Hepatocyte (in vitro differentiated cells): ENCODE results near the gene RAB11FIP4. TPM values are rescaled to one million over a fixed set of nuclear protein-coding genes. Genes with fewer than 3 reads are reported as not detected.

Source experiments
- DNase-seq: peaks from one replicate; pipeline ENCODE4 v3.0.0-alpha.2; 2016; ENCODE audit warnings: low spot score
- H2AFZ ChIP-seq: fragments of 200-600 bp; sonication (generic); 2 replicates; pipeline ENCODE4 v1.6.0; 2016; ENCODE audit warnings: antibody characterized with exemption, mild to moderate bottlenecking
- H3K27ac ChIP-seq: fragments of 200-600 bp; sonication (generic); 2 replicates; pipeline ENCODE4 v1.5.1; 2016; ENCODE audit warnings: mild to moderate bottlenecking
- H3K27me3 ChIP-seq: fragments of 200-600 bp; sonication (generic); 2 replicates; pipeline ENCODE4 v1.6.1; 2016
- H3K36me3 ChIP-seq: fragments of 200-600 bp; sonication (generic); replicated peaks from 2 replicates; pipeline ENCODE4 v1.5.1; 2016; ENCODE audit warnings: low read depth; ENCODE audit not compliant: insufficient read depth
- H3K4me1 ChIP-seq: fragments of 200-600 bp; sonication (generic); 2 replicates; pipeline ENCODE4 v1.5.1; 2016; ENCODE audit warnings: mild to moderate bottlenecking, moderate library complexity; ENCODE audit not compliant: insufficient read depth
- H3K4me2 ChIP-seq: fragments of 200-600 bp; sonication (generic); 2 replicates; pipeline ENCODE4 v1.6.0; 2016
- H3K4me3 ChIP-seq: fragments of 200-600 bp; sonication (generic); 2 replicates; pipeline ENCODE4 v1.5.1; 2016; ENCODE audit warnings: mild to moderate bottlenecking
- H3K79me2 ChIP-seq: fragments of 200-600 bp; sonication (generic); 2 replicates; pipeline ENCODE4 v1.6.0; 2017; ENCODE audit warnings: mild to moderate bottlenecking
- H3K9me2 ChIP-seq: fragments of 200-600 bp; sonication (generic); replicated peaks from 2 replicates; pipeline ENCODE4 v1.6.0; 2017; ENCODE audit warnings: mild to moderate bottlenecking; ENCODE audit not compliant: insufficient read depth
- H3K9me3 ChIP-seq: fragments of 200-600 bp; sonication (generic); 2 replicates; pipeline ENCODE4 v1.5.1; 2016; ENCODE audit warnings: low read depth, mild to moderate bottlenecking
- H4K20me1 ChIP-seq: fragments of 200-600 bp; sonication (generic); 2 replicates; pipeline ENCODE4 v1.6.0; 2016; ENCODE audit warnings: mild to moderate bottlenecking; ENCODE audit not compliant: insufficient read depth, poor library complexity, severe bottlenecking
- CTCF ChIP-seq: fragments of 200-600 bp; sonication (generic); IDR thresholded peaks from 2 replicates; pipeline ENCODE4 v1.5.1; 2016; ENCODE audit warnings: antibody characterized with exemption, mild to moderate bottlenecking; ENCODE audit not compliant: poor library complexity
- EZH2 ChIP-seq: fragments of 200-600 bp; sonication (generic); IDR thresholded peaks from 2 replicates; pipeline ENCODE4 v1.6.1; 2016; ENCODE audit warnings: antibody characterized with exemption, mild to moderate bottlenecking, borderline replicate concordance
- EZH2phosphoT487 ChIP-seq: fragments of 200-600 bp; sonication (generic); IDR thresholded peaks from one replicate; pipeline ENCODE4 v1.6.1; 2018; ENCODE audit warnings: antibody characterized with exemption, mild to moderate bottlenecking, low read depth, moderate library complexity; ENCODE audit not compliant: unreplicated experiment, severe bottlenecking
- WGBS: methylation state at CpG from one replicate; pipeline ENCODE4 v1.1.6; 2016; ENCODE audit warnings: low lambda C conversion rate; ENCODE audit errors: missing lambda C conversion rate; 5-methylcytosine and 5-hydroxymethylcytosine counted together
- polyA plus RNA-seq: library from polyadenylated mRNA; unstranded; fragments of >200 nt; fragmentation: Nextera tagmentation; extraction: Ambion mirVana; gene quantifications from 2 replicates; pipeline ENCODE4 v1.2.1, GENCODE V29; 2016
- total RNA-seq: library from RNA; depleted of rRNA; stranded (reverse); fragments of >200 nt; gene quantifications from 2 replicates; pipeline ENCODE4 v1.2.3, GENCODE V29; 2014

RAB11FIP4 gene
- total and polyA plus RNA-seq, 2 experiments from 2014 or later = 25.8 to 35.6 TPM

GRCh38 chr17:31497431-31497830 is 106.0 kb downstream of the RAB11FIP4 start:
- Histone ChIP-seq H3K4me3 (no peak overlapping the region), H4K20me1 (peaks cover 14% of the 10 kb centered on the region), H3K9me3 (no peaks in the 10 kb centered on the region), H3K36me3 (no peaks in the 10 kb centered on the region), H3K4me2 (no peak overlapping the region), H2AFZ (no peak overlapping the region), H3K79me2 (peaks cover 82% of the 10 kb centered on the region), H3K9me2 (no peaks in the 10 kb centered on the region), H3K27ac (no peak overlapping the region), H3K4me1 (peaks cover 37% of the 10 kb centered on the region), H3K27me3 (no peaks in the 10 kb centered on the region)
- WGBS = 89% methylated on average over 6 of the region's 6 CpGs
- no peak for TF ChIP-seq CTCF
- no peak for TF ChIP-seq EZH2phosphoT487
- TF ChIP-seq EZH2 = no peak
- DNase-seq = no peak

- Histone ChIP-seq H3K4me1 (peaks cover 37% of the 10 kb centered on the region), H3K4me2 (no peak overlapping the region), H3K27me3 (no peaks in the 10 kb centered on the region), H3K36me3 (no peaks in the 10 kb centered on the region), H3K79me2 (peaks cover 77% of the 10 kb centered on the region), H3K9me2 (no peaks in the 10 kb centered on the region), H3K27ac (no peak overlapping the region), H2AFZ (no peak overlapping the region), H4K20me1 (peaks cover 14% of the 10 kb centered on the region), H3K4me3 (no peak overlapping the region), H3K9me3 (no peaks in the 10 kb centered on the region)
- WGBS = 81% methylated on average over 10 of the region's 10 CpGs
- DNase-seq = no peak
- TF ChIP-seq EZH2phosphoT487 (no peak), EZH2 (no peak), CTCF (no peak)
These were observed 106.7 kb downstream of the RAB11FIP4 start for GRCh38 chr17:31497994-31498826.

- H4K20me1 ChIP-seq = peaks cover 8% of the 10 kb centered on the region
- H3K36me3 ChIP-seq = no peaks in the 10 kb centered on the region
- H3K27ac ChIP-seq = peak overlapping the region; percentile 74
- peaks cover 26% of the 10 kb centered on the region for H3K4me1 ChIP-seq
- no peak overlapping the region for H2AFZ ChIP-seq
- H3K79me2 ChIP-seq = peaks cover 65% of the 10 kb centered on the region
- no peak overlapping the region for H3K4me3 ChIP-seq
- peak overlapping the region; percentile 63 for H3K4me2 ChIP-seq
- WGBS = 25% methylated on average over 11 of the region's 11 CpGs
- no peaks in the 10 kb centered on the region for H3K9me3 ChIP-seq
- no peak for DNase-seq
- TF ChIP-seq CTCF (no peak), EZH2 (no peak), EZH2phosphoT487 (no peak)
- no peaks in the 10 kb centered on the region for H3K27me3 ChIP-seq
- no peaks in the 10 kb centered on the region for H3K9me2 ChIP-seq
These were observed 108.5 kb downstream of the RAB11FIP4 start for GRCh38 chr17:31499771-31500554.
